ENCODE results near the gene ZNF831.

Gene ZNF831

DNA sequence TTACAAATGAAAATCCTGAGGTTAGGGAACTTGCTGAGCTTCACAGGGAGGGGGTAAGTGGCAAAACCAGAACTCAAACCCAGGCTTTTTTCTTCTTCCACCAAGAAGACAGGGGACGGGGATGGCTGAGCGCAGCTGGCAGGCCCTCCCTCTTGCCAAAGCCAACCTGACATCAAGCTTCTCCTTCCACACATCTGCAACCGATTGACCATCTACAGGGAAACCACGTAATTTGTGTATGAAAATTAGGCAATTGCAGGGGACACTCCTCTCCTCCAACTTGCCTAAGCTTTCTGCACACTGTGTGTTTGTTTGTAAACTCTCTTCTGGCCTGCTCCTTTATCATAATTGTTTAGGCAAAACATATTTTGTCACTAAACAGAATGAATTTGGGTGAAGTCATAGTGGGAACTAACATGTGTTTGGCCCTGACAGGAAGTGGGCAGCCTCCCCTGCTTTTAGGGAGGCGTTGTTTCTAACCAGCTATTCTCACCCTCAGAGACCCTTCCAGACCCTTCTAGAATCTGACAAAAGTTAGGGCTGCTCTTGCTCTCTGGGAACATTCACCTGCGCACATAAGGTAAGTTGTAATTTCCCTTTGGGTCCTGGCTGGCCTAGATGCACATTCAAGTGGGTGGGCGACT, 18.9 kb downstream of the ZNF831 start:
- FAIRE-seq: no peak

DNA sequence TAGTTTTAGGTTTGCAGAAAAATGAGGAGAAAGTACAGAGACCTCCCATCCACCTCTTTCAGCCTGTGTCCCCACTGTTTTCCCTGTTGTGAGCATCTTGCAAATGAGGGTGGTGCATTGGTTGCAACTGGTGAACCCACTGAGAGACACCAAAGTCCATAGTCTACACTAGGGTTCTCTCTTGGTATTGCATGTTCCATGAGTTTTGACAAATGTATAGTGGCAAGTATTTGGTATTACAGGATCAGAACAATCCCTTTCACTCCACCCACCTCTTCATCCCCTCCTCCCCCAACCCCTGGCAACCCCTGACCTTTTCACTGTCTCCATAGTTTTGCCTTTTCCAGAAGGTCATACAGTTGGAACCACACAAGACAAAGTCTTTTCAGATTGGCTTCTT, 20.1 kb downstream of the ZNF831 start:
- no peak for FAIRE-seq

DNA sequence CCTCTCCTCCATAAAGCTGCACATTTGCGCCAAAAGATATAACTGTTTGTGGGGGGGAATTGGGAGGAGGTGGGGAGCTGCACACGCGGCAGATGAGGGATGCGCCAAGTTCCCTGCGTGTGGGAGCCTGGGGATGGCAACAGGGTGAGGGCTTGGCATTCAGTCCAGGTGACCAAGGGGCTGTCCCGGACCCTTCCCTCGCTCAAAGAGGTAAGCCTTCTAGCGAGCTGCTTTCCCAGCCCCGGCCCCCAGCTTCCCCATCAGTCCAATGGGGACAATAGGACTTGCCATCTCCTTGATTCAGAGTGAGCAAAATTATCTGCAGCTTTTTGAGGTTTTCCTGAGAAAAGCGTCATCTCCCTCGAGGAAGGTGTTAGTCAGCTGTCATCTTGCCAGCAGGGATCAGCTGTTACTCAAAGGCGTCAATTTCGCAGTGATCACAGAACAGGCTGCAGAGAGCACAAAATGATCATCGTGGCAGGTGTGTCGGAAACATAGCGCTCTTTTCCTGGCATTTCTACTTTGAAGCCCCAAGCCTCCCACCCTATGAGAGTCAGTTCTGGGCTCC, 21.3 kb downstream of the ZNF831 start:
- FAIRE-seq: no peak

- FAIRE-seq: no peak
Measured at GRCh38 chr20:59185809-59186208, 22.2 kb downstream of the ZNF831 start.

DNA sequence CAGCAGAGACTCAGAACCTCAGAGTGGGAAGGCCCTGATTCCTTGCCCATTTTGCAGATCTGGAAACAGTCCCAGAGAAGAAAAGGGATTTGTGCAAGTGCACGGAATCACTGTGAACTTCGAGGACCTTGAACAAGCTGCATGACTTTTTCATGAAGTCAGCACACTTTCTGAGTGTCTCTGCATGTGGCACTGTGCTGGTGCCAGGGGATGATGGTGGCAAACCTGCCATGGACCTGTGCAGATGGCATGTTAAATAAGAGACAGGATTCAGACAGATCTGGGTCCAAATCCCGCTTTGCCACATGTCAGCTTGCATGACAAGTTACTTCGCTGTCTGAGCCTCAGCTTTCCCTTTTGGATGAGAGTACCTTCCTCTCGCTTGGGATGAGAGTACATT, 26.8 kb downstream of the ZNF831 start:
- FAIRE-seq: no peak

- no peak for FAIRE-seq
Measured at GRCh38 chr20:59191036-59191755, 27.6 kb downstream of the ZNF831 start.

GRCh38 chr20:59191756-59192532, 28.3 kb downstream of the ZNF831 start:
- FAIRE-seq: no peak

- no peak for FAIRE-seq
Measured at GRCh38 chr20:59192533-59192896, 28.9 kb downstream of the ZNF831 start.

DNA sequence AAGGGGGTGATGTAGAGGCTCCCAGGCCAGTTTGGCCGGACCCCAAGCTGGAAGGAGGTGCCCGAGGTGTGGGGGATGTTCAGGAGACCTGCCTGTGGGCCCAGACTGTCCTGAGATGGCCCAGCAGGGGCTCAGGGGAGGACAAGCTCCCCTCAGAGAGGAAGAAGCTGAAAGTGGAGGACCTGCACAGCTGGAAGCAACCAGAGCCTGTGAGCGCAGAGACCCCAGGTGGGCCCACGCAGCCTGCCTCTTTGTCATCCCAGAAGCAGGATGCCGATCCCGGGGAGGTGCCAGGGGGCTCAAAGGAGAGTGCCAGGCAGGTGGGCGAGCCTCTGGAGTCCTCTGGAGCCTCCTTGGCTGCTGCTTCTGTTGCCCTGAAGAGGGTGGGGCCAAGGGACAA, 29.7 kb downstream of the ZNF831 start:
- FAIRE-seq: no peak

DNA sequence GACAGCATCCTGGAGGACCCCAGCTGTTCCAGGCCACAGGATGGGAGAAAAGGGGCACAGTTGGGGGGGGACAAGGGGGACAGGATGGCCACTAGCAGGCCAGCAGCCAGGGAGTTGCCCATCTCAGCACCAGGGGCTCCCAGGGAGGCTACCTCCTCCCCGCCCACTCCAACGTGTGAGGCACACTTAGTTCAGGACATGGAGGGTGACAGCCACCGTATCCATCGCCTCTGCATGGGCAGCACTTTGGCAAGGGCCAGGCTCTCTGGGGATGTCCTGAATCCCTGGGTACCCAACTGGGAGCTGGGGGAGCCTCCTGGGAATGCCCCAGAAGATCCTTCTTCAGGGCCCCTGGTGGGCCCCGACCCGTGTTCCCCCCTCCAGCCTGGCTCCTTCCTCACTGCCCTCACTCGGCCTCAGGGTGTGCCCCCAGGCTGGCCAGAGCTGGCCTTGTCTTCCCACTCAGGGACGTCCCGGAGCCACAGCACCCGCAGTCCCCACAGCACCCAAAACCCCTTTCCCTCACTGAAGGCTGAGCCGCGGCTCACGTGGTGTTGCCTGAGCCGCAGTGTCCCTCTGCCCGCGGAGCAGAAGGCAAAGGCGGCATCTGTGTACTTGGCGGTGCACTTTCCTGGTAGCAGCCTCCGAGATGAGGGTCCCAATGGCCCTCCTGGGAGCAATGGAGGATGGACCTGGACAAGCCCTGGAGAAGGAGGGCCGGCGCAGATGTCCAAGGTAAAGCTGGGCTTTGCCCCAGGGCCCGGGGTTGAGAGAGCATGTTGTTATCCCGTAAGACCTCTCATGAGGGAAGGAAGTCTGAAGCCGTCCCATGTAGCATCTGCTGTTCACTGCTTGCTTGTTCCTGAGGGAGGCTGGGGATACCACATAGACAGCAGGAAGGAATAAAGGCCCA, 30.7 kb downstream of the ZNF831 start:
- FAIRE-seq: no peak

GRCh38 chr20:59195316-59195993, 31.8 kb downstream of the ZNF831 start:
- FAIRE-seq: no peak

DNA sequence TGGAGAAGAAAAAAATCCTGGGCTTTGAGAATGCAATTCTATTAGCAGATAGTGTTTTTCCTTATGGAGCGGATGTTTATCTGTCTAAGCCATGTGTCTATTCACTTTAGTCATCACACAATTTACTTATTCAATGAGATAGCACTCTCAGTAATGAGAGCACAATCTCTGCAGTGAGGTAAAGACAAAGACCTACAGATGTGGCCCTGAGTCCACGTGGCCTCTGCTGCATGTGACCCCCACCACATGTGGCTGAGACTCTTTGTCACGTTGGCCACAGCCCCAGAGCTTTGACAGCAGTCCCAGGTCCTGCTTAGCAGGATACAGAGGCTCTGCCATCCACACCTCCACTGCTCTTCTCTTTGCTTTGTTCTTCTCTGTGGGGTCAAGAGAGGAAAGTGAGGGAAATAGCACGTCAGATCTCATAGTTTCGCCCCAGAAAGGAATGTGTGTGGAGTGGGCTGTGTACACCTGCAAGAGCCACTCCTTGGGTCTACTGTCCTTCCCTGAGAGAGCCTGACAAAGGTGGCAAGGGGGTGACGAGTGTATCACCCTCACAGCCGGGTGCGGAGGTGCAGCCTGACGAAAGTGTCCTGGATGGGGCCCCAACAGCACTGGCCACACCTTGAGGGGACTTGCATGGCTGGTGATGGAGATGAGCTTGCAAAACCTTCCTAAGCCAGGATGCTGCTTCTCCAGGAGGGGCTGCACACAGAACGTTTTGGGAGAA, 40.7 kb downstream of the ZNF831 start:
- FAIRE-seq: no peak

DNA sequence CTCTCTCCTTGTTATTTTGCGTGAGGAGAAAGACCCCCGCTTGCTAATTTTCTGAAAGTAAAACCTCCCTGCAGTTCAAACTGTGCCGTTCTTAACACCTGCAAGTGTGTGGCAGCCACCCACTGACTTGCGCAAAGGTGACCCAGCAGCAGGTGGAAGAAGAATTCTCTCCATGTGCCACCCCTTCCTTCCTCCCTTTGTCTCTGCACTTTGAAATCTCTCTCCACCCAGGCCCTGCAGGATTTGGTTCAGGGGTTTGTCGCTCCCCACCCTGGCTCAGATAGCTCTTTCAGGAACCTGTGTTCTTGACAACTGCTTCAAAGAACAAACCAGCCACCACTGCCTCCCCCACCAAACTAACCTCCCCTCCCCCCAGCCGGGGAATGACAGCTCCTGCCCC, 41.4 kb downstream of the ZNF831 start:
- no peak for FAIRE-seq

DNA sequence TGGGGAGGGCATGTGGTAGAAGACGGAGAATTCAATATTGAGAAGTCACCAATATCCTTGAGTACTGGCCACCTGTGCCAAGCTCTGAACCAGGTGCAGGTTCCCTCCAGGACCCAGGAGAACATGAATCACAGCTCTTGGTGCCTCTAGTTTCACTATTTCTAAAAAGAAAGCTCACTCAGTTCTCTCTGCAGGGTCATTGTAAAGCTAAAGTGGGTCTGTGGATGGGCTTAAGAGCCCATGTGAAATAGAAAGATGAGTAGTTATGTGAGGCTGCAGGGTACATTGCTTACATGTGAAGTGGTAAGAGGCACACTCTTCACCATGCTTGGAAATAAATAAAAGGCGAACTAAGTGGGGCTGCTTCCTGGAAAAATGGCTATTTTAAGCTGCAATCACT, 43.6 kb downstream of the ZNF831 start:
- no peak for FAIRE-seq

GRCh38 chr20:59207742-59208357, 44.2 kb downstream of the ZNF831 start:
- FAIRE-seq: no peak

- FAIRE-seq: no peak
Measured at GRCh38 chr20:59210186-59210585, 46.6 kb downstream of the ZNF831 start.

DNA sequence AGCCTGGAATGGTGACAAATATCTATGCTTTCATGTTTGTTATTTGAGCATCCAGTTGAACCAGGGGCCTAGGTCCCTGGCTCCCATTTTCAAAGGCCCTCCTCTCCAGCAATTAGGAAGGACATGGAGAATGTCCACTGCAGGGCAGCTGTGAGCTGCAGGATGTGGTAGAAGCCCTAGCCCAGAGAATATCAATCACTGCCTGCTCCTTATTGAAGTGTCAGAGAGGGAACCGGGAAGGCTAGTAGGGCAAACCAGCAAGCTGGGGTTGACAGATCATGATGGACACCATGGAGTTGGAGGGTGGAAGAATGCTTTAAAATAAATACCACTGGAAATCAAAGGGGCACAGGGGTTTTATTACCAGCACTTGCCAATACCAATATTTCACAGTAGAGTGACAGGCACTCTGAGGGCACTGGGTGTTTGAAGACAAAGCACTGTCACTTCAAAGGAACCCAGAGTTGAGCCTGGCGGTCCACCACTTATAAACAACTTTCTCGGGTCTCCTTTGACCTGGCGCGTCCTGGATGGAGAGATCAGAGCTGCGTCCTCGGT, 47.7 kb downstream of the ZNF831 start:
- no peak for FAIRE-seq

- FAIRE-seq: no peak
Measured at GRCh38 chr20:59214073-59214472, 50.5 kb downstream of the ZNF831 start.

DNA sequence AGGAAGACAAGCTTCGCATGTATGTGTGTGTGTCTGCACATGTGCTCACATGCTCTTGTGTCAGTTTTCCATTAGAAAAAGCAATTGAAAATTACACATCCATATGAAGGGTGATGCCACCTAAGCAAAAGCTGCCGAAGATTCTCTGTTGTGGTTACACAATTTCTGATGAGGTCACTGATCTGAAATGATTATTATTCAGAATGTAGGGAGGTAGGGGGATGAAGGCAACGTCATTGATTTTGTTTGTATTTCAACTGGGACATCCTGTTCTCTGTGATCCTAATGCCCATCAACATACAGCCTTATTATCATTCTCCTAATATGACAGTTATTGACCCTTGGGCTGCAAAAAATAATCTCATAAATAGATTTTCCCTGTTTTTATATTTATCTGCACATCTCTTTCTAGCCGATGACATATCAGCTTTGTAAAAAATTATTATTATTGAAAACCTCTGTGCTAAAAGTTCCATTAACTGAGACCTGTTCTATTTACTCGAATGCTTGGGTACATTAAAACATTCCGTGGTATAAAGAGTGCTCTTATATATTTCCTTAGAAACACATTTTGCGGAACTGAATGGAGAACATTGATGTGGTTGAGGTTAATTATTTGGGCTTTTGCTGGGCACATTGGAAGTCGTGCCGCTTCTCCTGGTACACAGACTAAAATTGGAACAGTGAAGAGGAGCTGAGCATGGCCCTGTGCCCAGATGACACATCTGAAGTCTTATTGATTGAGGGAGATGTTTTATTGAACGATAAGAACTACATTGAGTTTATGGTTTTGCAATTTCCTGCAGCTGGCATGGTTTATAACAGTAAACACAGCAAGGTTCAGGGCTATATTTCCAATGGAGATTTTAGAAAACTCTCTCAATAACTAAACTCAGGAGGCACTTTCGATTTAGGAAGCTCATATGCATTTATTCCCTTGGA, 51.3 kb downstream of the ZNF831 start:
- peak; percentile 97 for FAIRE-seq
